Osteoblast (primary cell): Measurements from ENCODE around the gene LRRC66. TPM values are rescaled to one million over a fixed set of nuclear protein-coding genes. Genes with fewer than 3 reads are reported as not detected.
A peak's percentile ranks its signal among the peaks of the same experiment; 100 is the strongest.

Source experiments
- DNase-seq: peaks from one replicate; pipeline ENCODE4 v3.0.0; 2011; ENCODE audit warnings: low spot score, mixed read lengths; ENCODE audit not compliant: insufficient read length; ENCODE audit errors: missing footprints
- H2AFZ ChIP-seq: 2 replicates; pipeline ENCODE4 v1.6.0; 2011; ENCODE audit warnings: mild to moderate bottlenecking, low read length
- H3K27ac ChIP-seq: 2 replicates; pipeline ENCODE4 v1.5.1; 2011; ENCODE audit warnings: mild to moderate bottlenecking, low read depth, low read length, moderate library complexity
- H3K27me3 ChIP-seq: 2 replicates; pipeline ENCODE4 v1.6.0; 2012; ENCODE audit warnings: mild to moderate bottlenecking, control low read depth, inconsistent platforms, low read length, moderate library complexity; ENCODE audit not compliant: insufficient read depth
- H3K36me3 ChIP-seq: 2 replicates; pipeline ENCODE4 v1.5.1; 2011; ENCODE audit warnings: mild to moderate bottlenecking, low read length, control low read depth, moderate library complexity; ENCODE audit not compliant: insufficient read depth
- H3K4me1 ChIP-seq: 2 replicates; pipeline ENCODE4 v1.5.1; 2011; ENCODE audit warnings: mild to moderate bottlenecking, low read length, control low read depth, moderate library complexity; ENCODE audit not compliant: insufficient read depth
- H3K4me2 ChIP-seq: 2 replicates; pipeline ENCODE4 v1.6.0; 2011; ENCODE audit warnings: mild to moderate bottlenecking, low read length; ENCODE audit not compliant: insufficient read depth
- H3K4me3 ChIP-seq: fragments of 200-600 bp; sonication (generic); 3 replicates; pipeline ENCODE4 v1.5.1; 2012; ENCODE audit warnings: mild to moderate bottlenecking, low read length, inconsistent platforms; ENCODE audit not compliant: insufficient read depth
- H3K79me2 ChIP-seq: 2 replicates; pipeline ENCODE4 v1.6.0; 2012; ENCODE audit warnings: mild to moderate bottlenecking, low read length, control low read depth, inconsistent platforms; ENCODE audit not compliant: insufficient read depth
- H3K9me3 ChIP-seq: 2 replicates; pipeline ENCODE4 v1.5.1; 2011; ENCODE audit warnings: low read depth, low read length, control low read depth
- H4K20me1 ChIP-seq: 2 replicates; pipeline ENCODE4 v1.6.0; 2012; ENCODE audit warnings: mild to moderate bottlenecking, low read length, control low read depth; ENCODE audit not compliant: insufficient read depth
- CTCF ChIP-seq: IDR thresholded peaks from 2 replicates; pipeline ENCODE4 v1.5.1; 2011; ENCODE audit warnings: mild to moderate bottlenecking, low read depth, low read length, moderate library complexity; ENCODE audit errors: extremely low read depth
- total RNA-seq: library from RNA; depleted of rRNA; stranded (reverse); fragments of >200 nt; gene quantifications from 2 replicates; pipeline ENCODE4 v1.2.3, GENCODE V29; 2012

LRRC66 gene
- total RNA-seq, 1 donor: 0.36 TPM

- Histone ChIP-seq H4K20me1 (no peaks in the 10 kb centered on the region), H3K4me3 (no peak overlapping the region), H3K27me3 (no peaks in the 10 kb centered on the region), H3K27ac (no peak overlapping the region), H3K4me1 (peaks cover 2% of the 10 kb centered on the region), H3K79me2 (no peaks in the 10 kb centered on the region), H3K4me2 (peak overlapping the region; percentile 48), H3K36me3 (no peaks in the 10 kb centered on the region), H2AFZ (peak overlapping the region; percentile 78), H3K9me3 (no peaks in the 10 kb centered on the region)
- DNase-seq: peak; percentile 37
- TF ChIP-seq CTCF: no peak
Observed at GRCh38 chr4:52014903-52015302, 5.3 kb downstream of the LRRC66 start.

GRCh38 chr4:52012651-52013050 lies 7.5 kb downstream of the LRRC66 start:
- no peaks in the 10 kb centered on the region for H3K9me3 ChIP-seq
- H3K4me1 ChIP-seq: no peaks in the 10 kb centered on the region
- H2AFZ ChIP-seq: no peak overlapping the region
- DNase-seq: no peak
- no peaks in the 10 kb centered on the region for H3K36me3 ChIP-seq
- no peak overlapping the region for H3K27ac ChIP-seq
- no peak for TF ChIP-seq CTCF
- no peaks in the 10 kb centered on the region for H3K27me3 ChIP-seq
- no peaks in the 10 kb centered on the region for H3K79me2 ChIP-seq
- H4K20me1 ChIP-seq: no peaks in the 10 kb centered on the region
- no peak overlapping the region for H3K4me3 ChIP-seq
- H3K4me2 ChIP-seq: no peak overlapping the region

GRCh38 chr4:52010986-52011385 lies 9.2 kb downstream of the LRRC66 start:
- Histone ChIP-seq H3K36me3 (no peaks in the 10 kb centered on the region), H2AFZ (no peak overlapping the region), H3K4me1 (no peaks in the 10 kb centered on the region), H3K4me3 (no peak overlapping the region), H4K20me1 (no peaks in the 10 kb centered on the region), H3K79me2 (no peaks in the 10 kb centered on the region), H3K9me3 (no peaks in the 10 kb centered on the region), H3K4me2 (no peak overlapping the region), H3K27me3 (no peaks in the 10 kb centered on the region), H3K27ac (no peak overlapping the region)
- TF ChIP-seq CTCF: no peak
- peak; percentile 6 for DNase-seq

- Histone ChIP-seq H3K4me1 (no peaks in the 10 kb centered on the region), H3K36me3 (no peaks in the 10 kb centered on the region), H3K9me3 (no peaks in the 10 kb centered on the region), H3K79me2 (no peaks in the 10 kb centered on the region), H2AFZ (no peak overlapping the region), H4K20me1 (no peaks in the 10 kb centered on the region), H3K27ac (no peak overlapping the region), H3K27me3 (no peaks in the 10 kb centered on the region), H3K4me3 (no peak overlapping the region), H3K4me2 (no peak overlapping the region)
- no peak for TF ChIP-seq CTCF
- no peak for DNase-seq
Observed at GRCh38 chr4:52006887-52007286, 13.3 kb downstream of the LRRC66 start.
